Hematopoietic multipotent progenitor cell treated with erythropoietin and hydrocortisone succinate and interleukin-3 and kit ligand, for 15 days (in vitro differentiated cells): ENCODE results near the gene SNX18.

Experiments used
- DNase-seq: peaks from one replicate; pipeline ENCODE4 v3.0.0-alpha.2; 2015; ENCODE audit warnings: low spot score

SNX18 gene

GRCh38 chr5:54580997-54581811, 63.6 kb downstream of the SNX18 start:
- DNase-seq, result no peak

GRCh38 chr5:54581831-54582548, 64.4 kb downstream of the SNX18 start:
- DNase-seq, result no peak

GRCh38 chr5:54586336-54586735, 68.8 kb downstream of the SNX18 start:
- no peak for DNase-seq

- no peak for DNase-seq
These were observed 72.2 kb downstream of the SNX18 start for GRCh38 chr5:54589786-54590185.

- no peak for DNase-seq
These were observed 73.3 kb downstream of the SNX18 start for GRCh38 chr5:54590824-54591223.

DNA sequence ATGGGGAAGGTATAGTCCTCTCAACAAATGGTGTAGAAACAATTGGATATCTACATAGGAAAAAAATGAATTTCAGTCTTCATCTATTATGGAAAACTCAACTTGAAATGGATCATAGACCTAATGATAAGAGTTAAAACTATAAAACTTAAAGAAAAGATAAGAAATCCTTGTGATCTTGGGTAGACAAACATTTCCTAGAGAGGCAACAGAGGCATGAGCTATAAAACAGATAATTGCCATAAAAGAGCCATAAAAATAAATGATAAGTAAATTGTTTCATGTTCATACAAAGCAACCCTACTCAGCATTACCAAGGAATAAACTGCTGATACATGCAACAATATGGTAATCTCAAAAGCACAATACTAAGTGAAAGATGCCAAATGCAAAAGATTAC, 76.2 kb downstream of the SNX18 start:
- DNase-seq, result no peak

- no peak for DNase-seq
These were observed 76.6 kb downstream of the SNX18 start for GRCh38 chr5:54594181-54594580.

DNA sequence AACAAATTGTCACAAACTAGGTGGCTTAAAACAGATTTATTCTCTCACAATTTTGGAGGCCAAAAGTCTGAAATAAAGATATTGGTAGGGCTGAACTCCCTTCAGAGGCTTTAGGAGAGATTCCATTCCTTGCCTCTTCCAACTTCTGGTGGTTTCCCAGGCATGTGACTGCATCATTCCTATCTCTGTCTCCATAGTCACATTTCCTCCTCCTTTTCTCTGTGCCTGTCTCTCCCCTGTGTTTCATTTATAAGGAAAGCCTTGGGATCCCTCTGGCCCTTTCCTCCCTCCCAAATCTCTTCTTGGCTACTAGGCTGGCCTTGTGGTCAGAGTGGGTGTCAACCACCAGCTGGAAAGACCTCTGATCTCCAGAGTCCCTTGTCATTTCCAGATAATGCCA, 78.2 kb downstream of the SNX18 start:
- DNase-seq, result no peak
